Hepatocyte (in vitro differentiated cells): ENCODE results near the gene CTDNEP1. TPM values are rescaled to one million over a fixed set of nuclear protein-coding genes. Genes with fewer than 3 reads are reported as not detected.
A peak's percentile ranks its signal among the peaks of the same experiment; 100 is the strongest.

ENCODE experiments used
- DNase-seq: peaks from one replicate; pipeline ENCODE4 v3.0.0-alpha.2; 2016; ENCODE audit warnings: low spot score
- H2AFZ ChIP-seq: fragments of 200-600 bp; sonication (generic); 2 replicates; pipeline ENCODE4 v1.6.0; 2016; ENCODE audit warnings: antibody characterized with exemption, mild to moderate bottlenecking
- H3K27ac ChIP-seq: fragments of 200-600 bp; sonication (generic); 2 replicates; pipeline ENCODE4 v1.5.1; 2016; ENCODE audit warnings: mild to moderate bottlenecking
- H3K27me3 ChIP-seq: fragments of 200-600 bp; sonication (generic); 2 replicates; pipeline ENCODE4 v1.6.1; 2016
- H3K36me3 ChIP-seq: fragments of 200-600 bp; sonication (generic); replicated peaks from 2 replicates; pipeline ENCODE4 v1.5.1; 2016; ENCODE audit warnings: low read depth; ENCODE audit not compliant: insufficient read depth
- H3K4me1 ChIP-seq: fragments of 200-600 bp; sonication (generic); 2 replicates; pipeline ENCODE4 v1.5.1; 2016; ENCODE audit warnings: mild to moderate bottlenecking, moderate library complexity; ENCODE audit not compliant: insufficient read depth
- H3K4me2 ChIP-seq: fragments of 200-600 bp; sonication (generic); 2 replicates; pipeline ENCODE4 v1.6.0; 2016
- H3K4me3 ChIP-seq: fragments of 200-600 bp; sonication (generic); 2 replicates; pipeline ENCODE4 v1.5.1; 2016; ENCODE audit warnings: mild to moderate bottlenecking
- H3K79me2 ChIP-seq: fragments of 200-600 bp; sonication (generic); 2 replicates; pipeline ENCODE4 v1.6.0; 2017; ENCODE audit warnings: mild to moderate bottlenecking
- H3K9me2 ChIP-seq: fragments of 200-600 bp; sonication (generic); replicated peaks from 2 replicates; pipeline ENCODE4 v1.6.0; 2017; ENCODE audit warnings: mild to moderate bottlenecking; ENCODE audit not compliant: insufficient read depth
- H3K9me3 ChIP-seq: fragments of 200-600 bp; sonication (generic); 2 replicates; pipeline ENCODE4 v1.5.1; 2016; ENCODE audit warnings: low read depth, mild to moderate bottlenecking
- H4K20me1 ChIP-seq: fragments of 200-600 bp; sonication (generic); 2 replicates; pipeline ENCODE4 v1.6.0; 2016; ENCODE audit warnings: mild to moderate bottlenecking; ENCODE audit not compliant: insufficient read depth, poor library complexity, severe bottlenecking
- CTCF ChIP-seq: fragments of 200-600 bp; sonication (generic); IDR thresholded peaks from 2 replicates; pipeline ENCODE4 v1.5.1; 2016; ENCODE audit warnings: antibody characterized with exemption, mild to moderate bottlenecking; ENCODE audit not compliant: poor library complexity
- EZH2 ChIP-seq: fragments of 200-600 bp; sonication (generic); IDR thresholded peaks from 2 replicates; pipeline ENCODE4 v1.6.1; 2016; ENCODE audit warnings: antibody characterized with exemption, mild to moderate bottlenecking, borderline replicate concordance
- EZH2phosphoT487 ChIP-seq: fragments of 200-600 bp; sonication (generic); IDR thresholded peaks from one replicate; pipeline ENCODE4 v1.6.1; 2018; ENCODE audit warnings: antibody characterized with exemption, mild to moderate bottlenecking, low read depth, moderate library complexity; ENCODE audit not compliant: unreplicated experiment, severe bottlenecking
- WGBS: methylation state at CpG from one replicate; pipeline ENCODE4 v1.1.6; 2016; ENCODE audit warnings: low lambda C conversion rate; ENCODE audit errors: missing lambda C conversion rate; 5-methylcytosine and 5-hydroxymethylcytosine counted together
- polyA plus RNA-seq: library from polyadenylated mRNA; unstranded; fragments of >200 nt; fragmentation: Nextera tagmentation; extraction: Ambion mirVana; gene quantifications from 2 replicates; pipeline ENCODE4 v1.2.1, GENCODE V29; 2016
- total RNA-seq: library from RNA; depleted of rRNA; stranded (reverse); fragments of >200 nt; gene quantifications from 2 replicates; pipeline ENCODE4 v1.2.3, GENCODE V29; 2014

CTDNEP1 gene
- total and polyA plus RNA-seq, 2 experiments from 2014 or later, result 44.6 to 86.9 TPM

GRCh38 chr17:7266784-7267183 is 15.2 kb upstream of the CTDNEP1 start:
- Histone ChIP-seq H3K79me2 (peaks cover 8% of the 10 kb centered on the region), H3K36me3 (no peaks in the 10 kb centered on the region), H3K9me3 (no peaks in the 10 kb centered on the region), H2AFZ (no peak overlapping the region), H3K4me3 (no peak overlapping the region), H3K9me2 (no peaks in the 10 kb centered on the region), H4K20me1 (no peaks in the 10 kb centered on the region), H3K4me2 (no peak overlapping the region), H3K27me3 (peaks cover 3% of the 10 kb centered on the region), H3K27ac (no peak overlapping the region), H3K4me1 (peaks cover 12% of the 10 kb centered on the region)
- TF ChIP-seq EZH2 (no peak), CTCF (no peak), EZH2phosphoT487 (no peak)
- 35% methylated on average over 1 of the region's 1 CpG for WGBS
- DNase-seq, result peak; percentile 18

- H3K27me3 ChIP-seq, result peaks cover 5% of the 10 kb centered on the region
- WGBS, result 30% methylated on average over 4 of the region's 4 CpGs
- H3K27ac ChIP-seq, result peak overlapping the region; percentile 98
- H3K4me1 ChIP-seq, result peaks cover 27% of the 10 kb centered on the region
- peak overlapping the region; percentile 46 for H3K4me3 ChIP-seq
- peaks cover 29% of the 10 kb centered on the region for H3K79me2 ChIP-seq
- TF ChIP-seq CTCF, result no peak
- TF ChIP-seq EZH2, result no peak
- no peak for TF ChIP-seq EZH2phosphoT487
- peak overlapping the region; percentile 85 for H3K4me2 ChIP-seq
- H3K9me3 ChIP-seq, result no peaks in the 10 kb centered on the region
- no peak overlapping the region for H2AFZ ChIP-seq
- H3K36me3 ChIP-seq, result no peaks in the 10 kb centered on the region
- no peaks in the 10 kb centered on the region for H3K9me2 ChIP-seq
- H4K20me1 ChIP-seq, result no peaks in the 10 kb centered on the region
- DNase-seq, result peak; percentile 37
Observed at GRCh38 chr17:7263801-7264078, 12.2 kb upstream of the CTDNEP1 start.

- H3K27ac ChIP-seq, result peak overlapping the region; percentile 98
- H3K9me2 ChIP-seq, result no peaks in the 10 kb centered on the region
- H3K36me3 ChIP-seq, result no peaks in the 10 kb centered on the region
- H3K79me2 ChIP-seq, result peaks cover 29% of the 10 kb centered on the region
- TF ChIP-seq EZH2phosphoT487 (no peak), EZH2 (no peak), CTCF (no peak)
- no peaks in the 10 kb centered on the region for H3K9me3 ChIP-seq
- H3K4me1 ChIP-seq, result peaks cover 27% of the 10 kb centered on the region
- WGBS, result 12% methylated on average over 23 of the region's 26 CpGs
- peak overlapping the region; percentile 46 for H3K4me3 ChIP-seq
- DNase-seq, result peak; percentile 88
- H3K27me3 ChIP-seq, result peaks cover 5% of the 10 kb centered on the region
- H3K4me2 ChIP-seq, result peak overlapping the region; percentile 85
- H4K20me1 ChIP-seq, result no peaks in the 10 kb centered on the region
- H2AFZ ChIP-seq, result peak overlapping the region; percentile 67
Observed at GRCh38 chr17:7262935-7263800, 11.6 kb upstream of the CTDNEP1 start.
